Measurements from ENCODE around the gene CELF5. TPM values are rescaled to one million over a fixed set of nuclear protein-coding genes. Genes with fewer than 3 reads are reported as not detected.
"Not testable (repeated sequence)": the region's sequence is repeated elsewhere in the genome, so short reads cannot be mapped to it uniquely, and the experiment has no call there.

CELF5 gene
- total RNA-seq, 2 experiments from 2014 or later, result 0.20 to 0.56 TPM

GRCh38 chr19:3188627-3189596 is 35.5 kb upstream of the CELF5 start:
- POLR2A ChIA-PET, result interaction anchor here (0.5 to 1.3 kb wide), 3 partner anchors 14 to 291 kb away, joined by 3 read pairs; no protein-coding TSS in a partner anchor
- intact Hi-C loops (cut with micrococcal nuclease), result no loop called here
- Mint-ChIP-seq H3K27me3 (no peaks in the 10 kb centered on the region), H3K4me1 (ENCODE audit: low read depth) (peaks cover 44% of the 10 kb centered on the region), H3K4me3 (peak overlapping the region; percentile 93), H3K27ac (no peak overlapping the region), H3K9me3 (no peaks in the 10 kb centered on the region), H3K36me3 (ENCODE audit: low read depth) (peaks cover 41% of the 10 kb centered on the region)
- no peak for ATAC-seq
- no peak for TF ChIP-seq CTCF (IDR thresholded peaks at IDR 0.05)
- CTCF ChIA-PET, result no interaction called here
- DNase-seq, result no peak

GRCh38 chr19:3189702-3190469 is 34.6 kb upstream of the CELF5 start:
- Mint-ChIP-seq H3K36me3 (ENCODE audit: low read depth) (peaks cover 42% of the 10 kb centered on the region), H3K27ac (no peak overlapping the region), H3K9me3 (no peaks in the 10 kb centered on the region), H3K4me3 (no peak overlapping the region), H3K27me3 (no peaks in the 10 kb centered on the region), H3K4me1 (ENCODE audit: low read depth) (peaks cover 34% of the 10 kb centered on the region)
- CTCF ChIA-PET, result no interaction called here
- POLR2A ChIA-PET, result interaction anchor here (1.2 to 1.3 kb wide), 2 partner anchors 13 to 290 kb away, joined by 3 read pairs; no protein-coding TSS in a partner anchor
- DNase-seq (no peak), ATAC-seq (no peak)
- intact Hi-C loops (cut with micrococcal nuclease), result no loop called here
- no peak for TF ChIP-seq CTCF (IDR thresholded peaks at IDR 0.05)

GRCh38 chr19:3190470-3190770 is 34.0 kb upstream of the CELF5 start:
- intact Hi-C loops (cut with micrococcal nuclease), result no loop called here

GRCh38 chr19:3190921-3191805 is 33.3 kb upstream of the CELF5 start:
- H3K36me3 Mint-ChIP-seq (ENCODE audit: low read depth), result peaks cover 42% of the 10 kb centered on the region
- ATAC-seq (no peak), DNase-seq (no peak)
- peaks cover 32% of the 10 kb centered on the region for H3K4me1 Mint-ChIP-seq (ENCODE audit: low read depth)
- H3K4me3 Mint-ChIP-seq, result no peak overlapping the region
- TF ChIP-seq CTCF (IDR thresholded peaks at IDR 0.05), result no peak
- no peak overlapping the region for H3K27ac Mint-ChIP-seq
- CTCF ChIA-PET, result no interaction called here
- no peaks in the 10 kb centered on the region for H3K9me3 Mint-ChIP-seq
- POLR2A ChIA-PET, result no interaction called here
- H3K27me3 Mint-ChIP-seq, result no peaks in the 10 kb centered on the region
- intact Hi-C loops (cut with micrococcal nuclease), result no loop called here

More at GRCh38 chr19:3190470-3190770, 34.0 kb upstream of the CELF5 start:
- no peak overlapping the region for H3K27ac Mint-ChIP-seq
- no peak for ATAC-seq
- peaks cover 32% of the 10 kb centered on the region for H3K4me1 Mint-ChIP-seq (ENCODE audit: low read depth)
- peaks cover 42% of the 10 kb centered on the region for H3K36me3 Mint-ChIP-seq (ENCODE audit: low read depth)
- DNase-seq, result no peak
- TF ChIP-seq CTCF (IDR thresholded peaks at IDR 0.05), result no peak
- ChIA-PET POLR2A (no interaction called here), CTCF (no interaction called here)
- H3K9me3 Mint-ChIP-seq, result no peaks in the 10 kb centered on the region
- no peaks in the 10 kb centered on the region for H3K27me3 Mint-ChIP-seq
- H3K4me3 Mint-ChIP-seq, result no peak overlapping the region

- H3K9me3 Mint-ChIP-seq; ATAC-seq; intact Hi-C loops (cut with micrococcal nuclease); DNase-seq; H3K4me3 Mint-ChIP-seq; POLR2A ChIA-PET; CTCF ChIA-PET; H3K27me3 Mint-ChIP-seq; H3K27ac Mint-ChIP-seq: not testable (repeated sequence)
- Mint-ChIP-seq H3K36me3 (ENCODE audit: low read depth) (peaks cover 39% of the 10 kb centered on the region), H3K4me1 (ENCODE audit: low read depth) (peaks cover 29% of the 10 kb centered on the region)
These were observed 32.7 kb upstream of the CELF5 start for GRCh38 chr19:3191806-3192104.
